ENCODE measurements around the gene GPR35. TPM values are rescaled to one million over a fixed set of nuclear protein-coding genes. Genes with fewer than 3 reads are reported as not detected.

The GPR35 gene
- total RNA-seq, 1 experiment from 2014 or later, result not detected

GRCh38 chr2:240629968-240630770, 4.9 kb downstream of the GPR35 start:
- no peak for DNase-seq (ENCODE audit: low read depth)
- in situ Hi-C loops (cut with HindIII; ENCODE audit: low pct_unique_long_range_greater_than_20kb, low sequenced_read_pairs), result no loop called here

- in situ Hi-C loops (cut with HindIII; ENCODE audit: low pct_unique_long_range_greater_than_20kb, low sequenced_read_pairs), result no loop called here
- no peak for DNase-seq (ENCODE audit: low read depth)
Observed at GRCh38 chr2:240630771-240631547, 5.7 kb downstream of the GPR35 start.

GRCh38 chr2:240631548-240632305, 6.4 kb downstream of the GPR35 start:
- in situ Hi-C loops (cut with HindIII; ENCODE audit: low pct_unique_long_range_greater_than_20kb, low sequenced_read_pairs), result no loop called here
- DNase-seq (ENCODE audit: low read depth), result no peak

GRCh38 chr2:240632306-240632721, 7.0 kb downstream of the GPR35 start:
- in situ Hi-C loops (cut with HindIII; ENCODE audit: low pct_unique_long_range_greater_than_20kb, low sequenced_read_pairs), result no loop called here
- no peak for DNase-seq (ENCODE audit: low read depth)

- in situ Hi-C loops (cut with HindIII; ENCODE audit: low pct_unique_long_range_greater_than_20kb, low sequenced_read_pairs), result no loop called here
- DNase-seq (ENCODE audit: low read depth), result no peak
Observed at GRCh38 chr2:240635121-240635997, 10.1 kb downstream of the GPR35 start.

- in situ Hi-C loops (cut with HindIII; ENCODE audit: low pct_unique_long_range_greater_than_20kb, low sequenced_read_pairs), result no loop called here
Observed at GRCh38 chr2:240635998-240636547, 10.8 kb downstream of the GPR35 start.

GRCh38 chr2:240636563-240637115, 11.4 kb downstream of the GPR35 start:
- in situ Hi-C loops (cut with HindIII; ENCODE audit: low pct_unique_long_range_greater_than_20kb, low sequenced_read_pairs), result no loop called here
- DNase-seq (ENCODE audit: low read depth), result no peak

More at GRCh38 chr2:240635998-240636547, 10.8 kb downstream of the GPR35 start:
- DNase-seq (ENCODE audit: low read depth), result no peak

GRCh38 chr2:240637116-240637900, 12.0 kb downstream of the GPR35 start:
- DNase-seq (ENCODE audit: low read depth), result no peak
- in situ Hi-C loops (cut with HindIII; ENCODE audit: low pct_unique_long_range_greater_than_20kb, low sequenced_read_pairs), result no loop called here

- in situ Hi-C loops (cut with HindIII; ENCODE audit: low pct_unique_long_range_greater_than_20kb, low sequenced_read_pairs), result no loop called here
Observed at GRCh38 chr2:240637901-240638345, 12.6 kb downstream of the GPR35 start.

GRCh38 chr2:240638512-240639160, 13.4 kb downstream of the GPR35 start:
- DNase-seq (ENCODE audit: low read depth), result no peak
- in situ Hi-C loops (cut with HindIII; ENCODE audit: low pct_unique_long_range_greater_than_20kb, low sequenced_read_pairs), result no loop called here

More at GRCh38 chr2:240637901-240638345, 12.6 kb downstream of the GPR35 start:
- DNase-seq (ENCODE audit: low read depth), result no peak

- in situ Hi-C loops (cut with HindIII; ENCODE audit: low pct_unique_long_range_greater_than_20kb, low sequenced_read_pairs), result no loop called here
Observed at GRCh38 chr2:240639566-240639965, 14.3 kb downstream of the GPR35 start.

GRCh38 chr2:240640939-240641338, 15.7 kb downstream of the GPR35 start:
- in situ Hi-C loops (cut with HindIII; ENCODE audit: low pct_unique_long_range_greater_than_20kb, low sequenced_read_pairs), result no loop called here
- DNase-seq (ENCODE audit: low read depth), result no peak

More at GRCh38 chr2:240639566-240639965, 14.3 kb downstream of the GPR35 start:
- DNase-seq (ENCODE audit: low read depth), result no peak

- in situ Hi-C loops (cut with HindIII; ENCODE audit: low pct_unique_long_range_greater_than_20kb, low sequenced_read_pairs), result no loop called here
- DNase-seq (ENCODE audit: low read depth), result no peak
Observed at GRCh38 chr2:240642061-240642805, 17.0 kb downstream of the GPR35 start.

GRCh38 chr2:240642806-240643092, 17.5 kb downstream of the GPR35 start:
- in situ Hi-C loops (cut with HindIII; ENCODE audit: low pct_unique_long_range_greater_than_20kb, low sequenced_read_pairs), result no loop called here
- DNase-seq (ENCODE audit: low read depth), result no peak

GRCh38 chr2:240643093-240643810, 18.0 kb downstream of the GPR35 start:
- in situ Hi-C loops (cut with HindIII; ENCODE audit: low pct_unique_long_range_greater_than_20kb, low sequenced_read_pairs), result no loop called here
- no peak for DNase-seq (ENCODE audit: low read depth)

All from Caki2 (cell line).